ENCODE results near the gene POGZ.

Gene POGZ

GRCh38 chr1:151474745-151475144 lies 15.5 kb upstream of the POGZ start:
- DNase-seq (ENCODE audit: low spot score) = no peak

GRCh38 chr1:151472856-151473731 lies 13.8 kb upstream of the POGZ start:
- peak; percentile 69 for DNase-seq (ENCODE audit: low spot score)
- no peak for TF ChIP-seq CTCF (IDR thresholded peaks at IDR 0.05; ENCODE audit: borderline replicate concordance, control extremely low read depth, extremely low read depth, insufficient read depth, missing control alignments)
- in situ Hi-C loops (cut with MboI; ENCODE audit: low sequenced_read_pairs, unreplicated experiment) = no loop called here

More at GRCh38 chr1:151474745-151475144, 15.5 kb upstream of the POGZ start:
- no peak for TF ChIP-seq CTCF (IDR thresholded peaks at IDR 0.05; ENCODE audit: borderline replicate concordance, control extremely low read depth, extremely low read depth, insufficient read depth, missing control alignments)
- in situ Hi-C loops (cut with MboI; ENCODE audit: low sequenced_read_pairs, unreplicated experiment) = no loop called here

- TF ChIP-seq CTCF (IDR thresholded peaks at IDR 0.05; ENCODE audit: borderline replicate concordance, control extremely low read depth, extremely low read depth, insufficient read depth, missing control alignments) = no peak
- in situ Hi-C loops (cut with MboI; ENCODE audit: low sequenced_read_pairs, unreplicated experiment) = no loop called here
- DNase-seq (ENCODE audit: low spot score) = no peak
These were observed 5.7 kb upstream of the POGZ start for GRCh38 chr1:151465026-151465425.

GRCh38 chr1:151461694-151462093 lies 2.4 kb upstream of the POGZ start:
- in situ Hi-C loops (cut with MboI; ENCODE audit: low sequenced_read_pairs, unreplicated experiment) = no loop called here
- no peak for TF ChIP-seq CTCF (IDR thresholded peaks at IDR 0.05; ENCODE audit: borderline replicate concordance, control extremely low read depth, extremely low read depth, insufficient read depth, missing control alignments)
- DNase-seq (ENCODE audit: low spot score) = no peak

- in situ Hi-C loops (cut with MboI; ENCODE audit: low sequenced_read_pairs, unreplicated experiment) = no loop called here
- DNase-seq (ENCODE audit: low spot score) = peak; percentile 77
- TF ChIP-seq CTCF (IDR thresholded peaks at IDR 0.05; ENCODE audit: borderline replicate concordance, control extremely low read depth, extremely low read depth, insufficient read depth, missing control alignments) = no peak
These were observed 428 bp downstream of the POGZ start for GRCh38 chr1:151458802-151459330.

GRCh38 chr1:151457911-151458801 lies 1.1 kb downstream of the POGZ start:
- no peak for TF ChIP-seq CTCF (IDR thresholded peaks at IDR 0.05; ENCODE audit: borderline replicate concordance, control extremely low read depth, extremely low read depth, insufficient read depth, missing control alignments)
- peak; percentile 73 for DNase-seq (ENCODE audit: low spot score)
- in situ Hi-C loops (cut with MboI; ENCODE audit: low sequenced_read_pairs, unreplicated experiment) = no loop called here
